SU-DHL-6 (cell line): ENCODE results near the gene TNIP3.
"Not testable (repeated sequence)": the region's sequence is repeated elsewhere in the genome, so short reads cannot be mapped to it uniquely, and the experiment has no call there.

Source experiments
- H2AFZ ChIP-seq: fragments of 200-600 bp; sonication (generic); 2 replicates; pipeline ENCODE4 v1.6.1; 2014; ENCODE audit warnings: low read depth, mild to moderate bottlenecking, moderate library complexity, mixed read lengths, antibody characterized with exemption, low read length; ENCODE audit not compliant: severe bottlenecking
- H3F3A ChIP-seq: fragments of 200-600 bp; shearing (Covaris generic); 2 replicates; pipeline ENCODE4 v1.6.0; 2016; ENCODE audit warnings: antibody characterized with exemption, mild to moderate bottlenecking; ENCODE audit not compliant: insufficient read depth
- H3K27ac ChIP-seq: fragments of 200-600 bp; sonication (generic); 2 replicates; pipeline ENCODE4 v1.5.1; 2016; ENCODE audit warnings: low read depth, mild to moderate bottlenecking, low read length, moderate library complexity, mixed read lengths
- H3K27me3 ChIP-seq: fragments of 200-600 bp; sonication (generic), shearing (Covaris generic); 2 replicates; pipeline ENCODE4 v1.6.0; 2014; ENCODE audit warnings: mild to moderate bottlenecking, low read length
- H3K36me3 ChIP-seq: fragments of 200-600 bp; sonication (generic); 2 replicates; pipeline ENCODE4 v1.6.1; 2014; ENCODE audit warnings: mild to moderate bottlenecking, low read length, mixed read lengths
- H3K4me2 ChIP-seq: fragments of 300-600, 200-600 bp; shearing (Covaris generic), sonication (generic); 2 replicates; pipeline ENCODE4 v1.6.0; 2014; ENCODE audit warnings: low read length, low read depth, mild to moderate bottlenecking; ENCODE audit not compliant: poor library complexity, severe bottlenecking
- H3K4me3 ChIP-seq: fragments of 200-600 bp; sonication (generic); 2 replicates; pipeline ENCODE4 v1.5.1; 2014; ENCODE audit warnings: antibody characterized with exemption, low read length, mild to moderate bottlenecking, mixed read lengths; ENCODE audit not compliant: insufficient read depth, poor library complexity, severe bottlenecking
- H3K79me2 ChIP-seq: fragments of 200-600 bp; sonication (generic); 2 replicates; pipeline ENCODE4 v1.6.1; 2014; ENCODE audit warnings: mild to moderate bottlenecking, low read length, moderate library complexity; ENCODE audit not compliant: insufficient read depth
- H3K9ac ChIP-seq: fragments of 200-600 bp; sonication (generic); 2 replicates; pipeline ENCODE4 v1.7.0; 2014; ENCODE audit warnings: mild to moderate bottlenecking, low read length
- H3K9me2 ChIP-seq: fragments of 200-600 bp; sonication (generic); replicated peaks from 2 replicates; pipeline ENCODE4 v1.6.1; 2014; ENCODE audit warnings: low read length; ENCODE audit not compliant: insufficient read depth
- H3K9me3 ChIP-seq: fragments of 200-600 bp; sonication (generic); 2 replicates; pipeline ENCODE4 v1.6.1; 2014; ENCODE audit warnings: low read length, mixed read lengths; ENCODE audit not compliant: insufficient read depth
- H4K20me1 ChIP-seq: fragments of 200-600 bp; sonication (generic); 2 replicates; pipeline ENCODE4 v1.6.1; 2014; ENCODE audit warnings: low read depth, mild to moderate bottlenecking, antibody characterized with exemption, low read length, moderate library complexity, mixed read lengths
- CTCF ChIP-seq: fragments of 200-600 bp; sonication (generic); IDR thresholded peaks from one replicate; pipeline ENCODE4 v1.5.1; 2017; ENCODE audit warnings: antibody characterized with exemption, mild to moderate bottlenecking, low read length, moderate library complexity; ENCODE audit not compliant: insufficient read depth, poor library complexity, severe bottlenecking
- EZH2phosphoT487 ChIP-seq: fragments of 200-600 bp; sonication (generic), shearing (Covaris generic); conservative IDR thresholded peaks from 2 replicates; pipeline ENCODE4 v1.6.1; 2018; ENCODE audit warnings: mild to moderate bottlenecking, antibody characterized with exemption, low read length, moderate library complexity, mixed read lengths

The TNIP3 gene

GRCh38 chr4:121208244-121209007 is 44.3 kb upstream of the TNIP3 start:
- Histone ChIP-seq H2AFZ (no peak overlapping the region), H3K27ac (no peak overlapping the region), H3K79me2 (no peaks in the 10 kb centered on the region), H3K4me3 (no peak overlapping the region), H3K27me3 (no peaks in the 10 kb centered on the region), H3F3A (no peaks in the 10 kb centered on the region), H3K9ac (no peak overlapping the region), H3K9me3 (no peaks in the 10 kb centered on the region), H4K20me1 (no peaks in the 10 kb centered on the region), H3K9me2 (no peaks in the 10 kb centered on the region), H3K36me3 (no peaks in the 10 kb centered on the region), H3K4me2 (no peak overlapping the region)
- no peak for TF ChIP-seq CTCF
- no peak for TF ChIP-seq EZH2phosphoT487

GRCh38 chr4:121205777-121206176 is 41.7 kb upstream of the TNIP3 start:
- not testable (repeated sequence) for H2AFZ ChIP-seq, H4K20me1 ChIP-seq, H3F3A ChIP-seq, H3K27me3 ChIP-seq, H3K27ac ChIP-seq, H3K9me3 ChIP-seq, H3K4me2 ChIP-seq, H3K36me3 ChIP-seq, H3K9ac ChIP-seq, H3K4me3 ChIP-seq, H3K9me2 ChIP-seq, H3K79me2 ChIP-seq

GRCh38 chr4:121200795-121201472 is 36.8 kb upstream of the TNIP3 start:
- Histone ChIP-seq H3K4me2 (no peak overlapping the region), H4K20me1 (no peaks in the 10 kb centered on the region), H3K27ac (no peak overlapping the region), H3K4me3 (no peak overlapping the region), H3K9me3 (no peaks in the 10 kb centered on the region), H3K27me3 (no peaks in the 10 kb centered on the region), H2AFZ (no peak overlapping the region), H3F3A (no peaks in the 10 kb centered on the region), H3K9me2 (no peaks in the 10 kb centered on the region), H3K79me2 (no peaks in the 10 kb centered on the region), H3K9ac (no peak overlapping the region), H3K36me3 (no peaks in the 10 kb centered on the region)
- TF ChIP-seq EZH2phosphoT487 = no peak
- no peak for TF ChIP-seq CTCF
